Glutamatergic neuron (in vitro differentiated cells): ENCODE results near the gene PTGR3. TPM values are rescaled to one million over a fixed set of nuclear protein-coding genes. Genes with fewer than 3 reads are reported as not detected.
"Not testable (repeated sequence)": the region's sequence is repeated elsewhere in the genome, so short reads cannot be mapped to it uniquely, and the experiment has no call there.

ENCODE experiments used
- DNase-seq: peaks from one replicate; pipeline ENCODE4 v3.0.0; 2022
- H3K27ac Mint-ChIP-seq: one replicate; pipeline ENCODE4 v1.8.0; 2020; ENCODE audit warnings: mild to moderate bottlenecking, mixed read lengths, inconsistent platforms; ENCODE audit not compliant: unreplicated experiment
- H3K27me3 Mint-ChIP-seq: one replicate; pipeline ENCODE4 v1.8.0; 2020; ENCODE audit warnings: mild to moderate bottlenecking, moderate library complexity, mixed read lengths, inconsistent platforms; ENCODE audit not compliant: unreplicated experiment
- H3K36me3 Mint-ChIP-seq: one replicate; pipeline ENCODE4 v1.8.0; 2020; ENCODE audit warnings: mild to moderate bottlenecking, mixed read lengths, inconsistent platforms; ENCODE audit not compliant: unreplicated experiment
- H3K4me1 Mint-ChIP-seq: one replicate; pipeline ENCODE4 v1.8.0; 2020; ENCODE audit warnings: mild to moderate bottlenecking, low read depth, mixed read lengths, inconsistent platforms; ENCODE audit not compliant: unreplicated experiment
- H3K4me3 Mint-ChIP-seq: one replicate; pipeline ENCODE4 v1.8.0; 2020; ENCODE audit warnings: mild to moderate bottlenecking, mixed read lengths, inconsistent platforms; ENCODE audit not compliant: unreplicated experiment
- H3K9me3 Mint-ChIP-seq: one replicate; pipeline ENCODE4 v1.8.0; 2020; ENCODE audit warnings: mild to moderate bottlenecking, moderate library complexity, mixed read lengths, inconsistent platforms; ENCODE audit not compliant: unreplicated experiment
- CTCF ChIP-seq: fragments of 200-600 bp; sonication (generic); IDR thresholded peaks from one replicate; pipeline ENCODE4 v1.5.0; 2021; ENCODE audit not compliant: partially characterized antibody, unreplicated experiment
- total RNA-seq: library from RNA; stranded (reverse); fragmentation: NEBNext Ultra II Directional; extraction: Animal tissue kit (Norgen Biotek cat#: 25700); gene quantifications from one replicate; pipeline ENCODE4 v1.2.1, GENCODE V29; 2021; ENCODE audit not compliant: unreplicated experiment

The PTGR3 gene
- total RNA-seq, 1 donor from 2014 or later, result 20.4 TPM

- TF ChIP-seq CTCF, result no peak
- no peaks in the 10 kb centered on the region for H3K36me3 Mint-ChIP-seq
- H3K4me3 Mint-ChIP-seq, result no peak overlapping the region
- H3K4me1 Mint-ChIP-seq, result peaks cover under 1% of the 10 kb centered on the region
- H3K27ac Mint-ChIP-seq, result no peak overlapping the region
- DNase-seq, result no peak
- no peaks in the 10 kb centered on the region for H3K9me3 Mint-ChIP-seq
- no peaks in the 10 kb centered on the region for H3K27me3 Mint-ChIP-seq
Measured at GRCh38 chr18:75200071-75200470, 8.9 kb downstream of the PTGR3 start.

GRCh38 chr18:75199327-75199726, 9.6 kb downstream of the PTGR3 start:
- no peaks in the 10 kb centered on the region for H3K36me3 Mint-ChIP-seq
- H3K27ac Mint-ChIP-seq, result no peak overlapping the region
- TF ChIP-seq CTCF, result no peak
- DNase-seq, result no peak
- no peaks in the 10 kb centered on the region for H3K4me1 Mint-ChIP-seq
- H3K27me3 Mint-ChIP-seq, result no peaks in the 10 kb centered on the region
- H3K4me3 Mint-ChIP-seq, result no peak overlapping the region
- H3K9me3 Mint-ChIP-seq, result no peaks in the 10 kb centered on the region

GRCh38 chr18:75198036-75198435, 10.9 kb downstream of the PTGR3 start:
- Mint-ChIP-seq H3K4me1 (no peaks in the 10 kb centered on the region), H3K36me3 (no peaks in the 10 kb centered on the region), H3K4me3 (no peak overlapping the region), H3K27me3 (no peaks in the 10 kb centered on the region), H3K9me3 (no peaks in the 10 kb centered on the region), H3K27ac (no peak overlapping the region)
- no peak for DNase-seq
- TF ChIP-seq CTCF, result no peak

GRCh38 chr18:75192899-75193298, 16.0 kb downstream of the PTGR3 start:
- TF ChIP-seq CTCF, result no peak
- H3K9me3 Mint-ChIP-seq, result peaks cover 4% of the 10 kb centered on the region
- H3K27ac Mint-ChIP-seq, result no peak overlapping the region
- H3K27me3 Mint-ChIP-seq, result no peaks in the 10 kb centered on the region
- H3K4me3 Mint-ChIP-seq, result no peak overlapping the region
- H3K4me1 Mint-ChIP-seq, result no peaks in the 10 kb centered on the region
- H3K36me3 Mint-ChIP-seq, result no peaks in the 10 kb centered on the region
- DNase-seq, result no peak

GRCh38 chr18:75189696-75190095, 19.2 kb downstream of the PTGR3 start:
- no peak overlapping the region for H3K27ac Mint-ChIP-seq
- H3K4me1 Mint-ChIP-seq, result no peaks in the 10 kb centered on the region
- H3K4me3 Mint-ChIP-seq, result no peak overlapping the region
- peaks cover 2% of the 10 kb centered on the region for H3K27me3 Mint-ChIP-seq
- DNase-seq, result no peak
- no peaks in the 10 kb centered on the region for H3K36me3 Mint-ChIP-seq
- no peak for TF ChIP-seq CTCF
- H3K9me3 Mint-ChIP-seq, result peaks cover 4% of the 10 kb centered on the region

- not testable (repeated sequence) for H3K4me3 Mint-ChIP-seq, H3K9me3 Mint-ChIP-seq, H3K27me3 Mint-ChIP-seq, H3K4me1 Mint-ChIP-seq, H3K36me3 Mint-ChIP-seq, DNase-seq, H3K27ac Mint-ChIP-seq
Measured at GRCh38 chr18:75187702-75188101, 21.2 kb downstream of the PTGR3 start.
